ENCODE data around the gene ATP12A.
A peak's percentile ranks its signal among the peaks of the same experiment; 100 is the strongest.

ATP12A gene

DNA sequence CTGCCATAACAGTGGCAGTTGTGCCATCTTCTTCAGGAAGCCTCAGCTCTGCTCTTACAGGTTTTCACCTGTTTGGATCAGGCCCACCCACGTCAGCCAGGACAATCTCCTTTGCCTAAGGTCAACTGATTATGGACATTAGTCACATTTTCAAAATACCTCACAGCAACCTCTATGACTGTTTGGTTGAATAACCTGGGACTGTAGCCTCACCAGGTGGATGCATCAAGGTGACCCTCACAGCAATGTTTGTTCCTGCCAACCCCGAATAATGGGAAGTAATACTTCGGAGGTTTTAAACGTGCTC is 17.2 kb upstream of the ATP12A start:
- no peak for DNase-seq (ENCODE audit: low read depth)

DNA sequence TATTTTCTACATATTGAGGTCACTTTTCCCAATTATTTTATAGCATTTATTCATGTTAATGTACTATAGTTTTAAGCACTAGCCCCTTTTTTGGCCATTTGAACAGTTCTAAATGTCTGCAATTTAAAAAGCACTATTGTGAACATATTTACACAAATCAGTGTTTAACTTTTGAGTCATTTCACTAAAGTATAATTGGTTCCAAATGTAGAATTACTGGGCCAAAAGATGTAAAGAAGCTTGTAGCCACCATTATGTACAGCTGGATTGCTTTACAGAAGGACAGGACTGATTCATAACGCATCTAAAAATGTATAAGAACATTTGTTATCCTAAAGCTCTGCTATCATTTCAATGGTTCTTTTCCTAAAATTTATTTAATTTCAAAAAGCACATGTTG is 16.6 kb upstream of the ATP12A start:
- no peak for DNase-seq (ENCODE audit: low read depth)

DNA sequence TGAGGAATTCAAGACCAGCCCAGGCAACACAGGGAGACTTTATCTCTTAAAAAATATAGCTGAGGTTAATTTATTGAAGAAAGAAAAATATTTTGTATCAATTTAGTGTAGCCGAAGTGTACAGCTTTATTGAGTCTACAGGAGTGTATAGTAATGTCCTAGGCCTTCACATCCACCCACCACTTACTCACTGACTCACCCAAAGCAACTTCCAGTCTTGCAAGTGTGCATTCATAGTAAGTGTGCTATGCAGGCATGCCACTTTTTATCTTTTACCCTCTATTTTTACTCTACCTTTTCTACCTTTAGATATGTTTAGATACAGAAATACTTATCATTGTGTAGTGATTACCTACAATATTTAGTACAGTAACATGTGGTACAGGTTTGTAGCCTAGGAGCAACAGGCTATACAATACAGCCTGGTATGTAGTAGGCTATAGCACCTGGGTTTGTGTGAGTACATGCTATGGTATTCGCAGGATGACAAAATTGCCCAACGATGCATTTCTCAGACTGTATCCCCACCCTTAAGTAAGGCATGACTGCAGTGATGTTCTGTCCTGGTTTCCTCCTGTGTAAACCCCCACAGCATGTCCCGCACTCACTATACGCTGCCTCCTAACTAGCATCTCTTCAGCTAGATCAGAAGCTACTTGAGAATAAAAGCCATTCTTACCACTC is 15.3 kb upstream of the ATP12A start:
- no peak for DNase-seq (ENCODE audit: low read depth)

DNA sequence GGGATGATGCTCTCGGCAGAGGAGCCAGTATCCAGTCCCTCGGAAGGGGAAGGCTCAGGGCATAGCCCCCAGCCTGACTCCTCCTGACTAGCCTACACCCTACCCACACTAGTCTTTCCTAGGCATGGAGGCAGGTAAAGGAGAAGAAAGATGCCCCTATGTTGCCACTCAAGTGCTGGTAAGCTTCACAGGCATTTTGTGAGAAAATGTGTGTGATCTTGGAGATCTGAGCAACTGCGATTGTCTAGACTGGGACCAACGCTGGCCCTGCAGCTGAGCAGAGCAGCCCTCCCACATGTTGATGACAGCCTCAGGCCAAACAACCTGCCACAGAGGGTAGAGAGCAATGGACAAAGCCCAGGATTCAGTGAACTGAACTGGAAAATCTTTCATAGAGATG is 11.7 kb upstream of the ATP12A start:
- no peak for DNase-seq (ENCODE audit: low read depth)

DNA sequence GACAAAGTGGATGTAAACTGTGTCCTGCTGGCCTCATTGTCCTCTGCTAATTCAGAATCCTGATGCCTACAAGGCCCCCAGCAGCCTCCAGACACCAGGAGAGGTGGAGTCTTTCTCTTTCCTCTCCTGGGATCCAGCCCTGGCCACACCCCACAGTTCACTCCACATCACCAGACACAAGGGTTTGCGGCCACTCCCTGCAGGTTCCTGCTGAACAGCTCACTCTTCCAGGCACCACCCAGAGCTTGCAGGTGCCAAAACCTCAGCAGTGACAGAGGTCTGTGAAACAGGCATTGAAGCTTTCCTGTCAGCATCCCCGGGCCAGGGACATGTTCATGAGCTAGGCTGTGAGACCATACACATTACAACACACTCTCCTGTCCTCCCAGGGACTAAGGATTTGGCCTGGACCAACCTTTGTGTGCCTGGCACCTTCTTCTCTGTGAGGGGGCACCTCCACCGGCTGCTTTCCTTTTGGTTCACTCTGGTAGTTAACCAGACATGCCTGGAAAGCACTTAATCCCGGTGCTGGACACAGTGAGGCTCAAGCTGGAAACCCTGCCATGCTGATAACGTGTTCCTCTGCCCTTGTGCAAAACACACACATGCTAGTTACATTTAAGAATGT is 11.1 kb upstream of the ATP12A start:
- no peak for DNase-seq (ENCODE audit: low read depth)

DNA sequence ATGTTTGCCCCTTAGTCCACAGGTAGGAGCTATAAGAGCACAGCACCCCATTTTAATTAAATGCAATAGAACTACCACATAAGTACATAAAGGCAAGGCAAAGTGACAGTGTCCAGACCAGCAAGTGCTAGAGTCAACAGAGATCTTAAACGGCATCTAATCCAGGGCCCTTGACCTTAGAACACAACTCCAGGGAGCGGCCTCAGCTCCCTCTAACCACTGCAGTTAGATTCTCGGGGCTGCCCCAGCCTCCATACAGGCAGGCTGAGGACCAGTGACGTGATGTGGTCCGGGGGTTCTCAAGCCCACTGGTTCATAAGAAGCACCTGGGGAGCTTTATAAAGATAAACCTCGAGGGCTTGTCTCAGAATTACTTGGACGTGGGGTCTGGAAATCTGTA is 10.0 kb upstream of the ATP12A start:
- no peak for DNase-seq (ENCODE audit: low read depth)

DNA sequence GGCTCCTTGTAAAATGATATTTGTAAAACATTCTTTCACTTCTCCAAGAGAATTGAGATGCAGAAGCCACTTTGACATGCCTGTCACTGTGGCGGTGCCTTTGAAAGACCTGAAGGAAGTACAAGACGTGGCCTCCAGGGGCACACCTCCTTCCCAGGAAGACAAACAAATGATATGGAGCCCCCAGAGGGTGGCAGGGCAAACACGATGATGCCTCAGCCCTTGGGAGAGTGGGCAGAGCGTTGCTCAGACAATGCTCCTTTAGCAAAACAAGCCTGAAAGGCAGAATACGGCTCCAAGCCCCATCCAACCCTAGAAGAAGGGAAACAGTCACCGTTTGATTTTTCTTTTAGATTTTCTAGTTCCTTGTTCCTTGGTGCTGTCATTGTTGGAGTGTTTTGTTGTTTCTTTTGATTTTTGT is 9.2 kb upstream of the ATP12A start:
- peak; percentile 20 for DNase-seq (ENCODE audit: low read depth)

DNA sequence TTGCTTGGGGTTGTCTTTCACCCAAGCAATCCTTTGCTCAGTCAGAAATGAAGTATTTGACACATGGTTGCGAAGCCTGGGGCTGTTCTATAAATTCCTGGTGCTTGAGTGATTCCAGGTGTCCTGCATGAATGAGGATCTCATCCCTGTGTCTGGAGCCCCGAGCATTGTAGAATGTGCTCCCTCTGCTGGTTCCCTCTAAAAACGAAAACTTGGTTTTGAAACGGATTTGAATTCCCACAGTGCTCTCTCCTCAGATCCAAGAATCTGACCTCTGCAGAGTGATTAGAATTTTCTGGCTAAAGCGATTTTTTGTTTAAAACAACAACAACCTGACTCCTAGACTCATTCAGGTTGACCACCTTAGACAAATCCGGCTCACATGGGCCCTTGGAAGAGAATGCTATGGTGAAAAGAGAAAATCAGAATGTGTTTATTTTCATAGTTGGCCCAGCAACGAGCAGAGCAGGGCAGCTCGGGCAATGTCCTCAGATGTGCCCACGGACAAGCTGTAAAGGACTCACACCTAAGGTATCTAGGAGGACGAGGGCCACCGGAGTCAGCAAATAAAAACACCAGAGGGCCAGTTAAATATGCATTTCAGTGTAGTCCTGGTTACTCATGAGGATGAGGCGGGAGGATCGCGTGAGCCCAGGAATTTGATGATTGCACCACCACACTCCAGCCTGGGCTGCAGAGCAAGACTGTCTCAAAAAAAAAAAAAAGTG is 8.7 kb upstream of the ATP12A start:
- peak; percentile 91 for DNase-seq (ENCODE audit: low read depth)

DNA sequence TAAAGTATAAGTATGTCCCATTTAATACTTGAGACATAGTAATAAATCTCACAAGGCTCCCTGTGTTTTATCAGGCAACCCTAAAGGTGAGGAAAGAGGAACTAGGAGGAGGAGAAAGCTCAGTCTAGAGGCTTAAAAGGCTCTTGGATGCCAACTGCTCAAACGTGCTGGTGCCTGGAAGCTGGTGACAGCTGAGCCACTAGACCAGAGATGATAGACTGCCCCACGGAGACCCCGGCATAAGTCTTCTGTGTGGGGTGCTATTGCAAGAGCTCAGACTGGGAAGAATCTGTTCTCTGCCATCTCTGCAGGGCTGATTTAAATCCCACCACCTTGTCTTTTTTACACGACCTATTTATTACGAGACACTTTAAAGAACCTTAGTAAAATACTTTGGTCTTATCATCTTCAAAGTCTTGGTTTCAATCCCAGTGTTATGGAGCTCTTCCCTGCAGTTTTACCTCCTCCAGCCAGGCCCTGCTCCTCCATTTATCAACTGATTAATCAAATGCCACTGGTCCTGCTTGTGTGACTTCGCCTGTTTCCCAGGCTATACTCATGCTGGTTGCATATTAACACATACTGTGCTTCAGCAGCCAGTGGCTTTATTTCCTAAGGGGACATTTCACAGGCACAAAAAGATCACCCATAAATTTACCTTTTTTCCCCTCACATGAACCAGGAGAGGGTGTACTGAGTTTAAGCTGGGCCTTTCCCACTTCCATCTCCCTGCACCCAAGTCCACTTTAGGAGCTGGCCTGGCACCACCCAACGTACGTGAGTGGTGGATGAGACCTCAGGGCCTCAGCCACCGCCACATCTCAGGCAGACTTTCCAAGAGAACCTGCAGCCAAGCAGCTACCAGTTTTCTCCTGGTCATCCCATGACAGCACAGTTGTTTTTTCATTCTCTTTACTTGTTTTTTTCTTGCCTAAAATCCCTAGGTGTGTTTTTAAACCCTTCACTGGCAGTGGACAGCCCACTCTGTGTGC is 7.8 kb upstream of the ATP12A start:
- DNase-seq (ENCODE audit: low read depth), result no peak

DNA sequence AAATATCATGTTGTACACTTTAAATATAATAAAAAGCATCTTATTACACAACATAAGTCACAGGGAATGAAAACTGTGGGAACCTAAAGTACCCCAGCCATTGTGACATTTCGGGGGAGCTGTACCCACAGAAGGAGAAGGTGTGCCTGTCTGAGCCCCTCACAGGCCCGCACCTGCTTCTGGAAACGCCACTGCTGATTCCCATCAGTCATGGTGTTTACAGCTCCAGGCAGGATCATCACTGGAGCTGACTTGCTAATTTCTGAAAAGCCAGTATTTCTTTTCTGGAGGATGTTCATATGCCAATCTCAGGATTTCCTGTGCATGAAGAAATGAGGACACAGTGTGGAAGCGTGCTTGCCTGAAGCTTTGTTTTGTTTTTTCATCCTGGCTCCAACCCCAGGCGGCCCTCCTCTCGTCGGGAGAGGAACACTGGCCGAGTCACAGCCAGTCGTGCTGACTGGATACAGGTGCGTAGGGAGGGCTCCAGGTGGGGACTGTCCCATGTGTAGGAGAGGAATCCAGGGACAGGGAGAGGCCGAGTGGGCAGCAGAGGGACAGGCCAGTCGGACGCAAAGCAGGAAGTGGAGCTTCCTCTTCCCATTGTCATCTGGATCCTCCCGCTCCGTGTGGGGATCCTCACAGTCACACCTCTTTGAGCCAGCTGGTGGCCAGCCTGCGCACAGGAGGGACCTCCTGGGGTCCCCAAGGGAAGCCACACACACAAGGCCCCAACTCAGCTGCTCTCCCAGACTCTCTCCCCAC is 4.2 kb upstream of the ATP12A start:
- no peak for DNase-seq (ENCODE audit: low read depth)

DNA sequence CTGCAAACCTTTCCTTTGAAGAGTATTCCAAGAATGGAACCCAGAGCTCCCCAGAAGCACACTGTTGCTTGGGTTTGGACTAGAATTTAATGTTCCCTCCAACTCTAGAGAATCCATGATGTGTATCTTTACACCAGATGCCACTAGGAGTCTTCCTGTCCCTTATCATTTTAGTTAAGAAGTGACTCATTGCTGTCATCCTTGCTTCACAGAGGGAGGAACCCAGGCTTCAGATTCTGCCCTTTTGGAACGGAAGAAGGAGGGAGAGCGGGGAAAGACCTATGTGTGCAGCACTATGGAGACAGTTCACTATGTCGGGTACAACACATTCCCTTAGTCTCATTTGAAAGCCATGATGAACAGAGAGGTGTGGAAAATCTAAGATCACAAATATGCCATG is 2.1 kb upstream of the ATP12A start:
- DNase-seq (ENCODE audit: low read depth), result no peak

DNA sequence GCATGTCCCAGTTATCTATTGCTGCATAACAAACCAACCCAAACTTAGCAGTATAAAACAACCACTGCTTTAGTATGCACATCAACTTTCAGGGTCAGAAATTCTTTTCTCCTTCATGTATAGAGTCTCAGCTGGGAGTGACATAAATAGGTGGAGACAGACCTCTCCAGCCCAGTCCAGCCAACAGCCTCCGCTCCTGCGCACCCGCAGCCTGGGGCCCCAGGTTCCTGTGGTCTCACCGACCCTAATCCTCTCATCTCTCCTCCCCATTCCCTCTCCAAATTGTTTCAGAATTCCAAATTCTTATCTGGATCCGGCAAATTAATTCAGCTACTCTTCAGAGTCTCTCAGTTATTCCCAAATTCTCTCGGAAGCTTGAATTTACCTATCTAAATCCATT is 522 bp upstream of the ATP12A start:
- no peak for DNase-seq (ENCODE audit: low read depth)

DNA sequence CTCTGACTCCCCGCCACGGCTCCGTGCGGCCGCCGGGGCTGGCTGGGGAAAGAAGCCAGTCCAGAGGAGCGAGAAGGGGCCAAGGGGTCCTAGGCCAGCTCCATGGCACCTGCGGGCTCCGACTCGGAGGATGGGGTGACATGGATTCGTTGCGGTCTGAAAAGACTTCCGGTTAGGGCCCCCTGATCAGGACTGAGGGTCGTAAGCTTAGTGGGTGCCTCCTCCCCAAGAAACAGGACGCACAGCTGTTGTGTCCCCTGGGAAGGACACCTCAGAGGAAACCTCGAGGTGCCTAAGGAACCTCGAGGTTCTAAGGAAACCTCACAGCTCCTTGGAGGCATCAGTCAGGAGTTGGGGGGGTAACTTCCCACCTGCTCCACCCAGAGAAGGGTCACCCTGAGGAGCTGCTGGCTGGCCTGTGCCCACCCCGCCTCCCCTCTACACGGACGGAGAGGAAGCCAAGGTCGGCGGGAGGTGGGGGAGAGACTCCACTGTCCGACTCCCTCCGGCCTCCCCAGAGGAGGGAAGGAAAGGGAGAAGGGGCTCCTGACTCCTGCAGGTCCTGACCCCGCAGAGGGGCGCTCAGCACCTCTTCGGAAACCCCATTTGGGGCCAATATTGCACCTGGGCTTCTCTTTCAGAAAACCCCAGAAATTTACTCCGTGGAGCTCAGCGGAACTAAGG is 855 bp downstream of the ATP12A start:
- no peak for DNase-seq (ENCODE audit: low read depth)

DNA sequence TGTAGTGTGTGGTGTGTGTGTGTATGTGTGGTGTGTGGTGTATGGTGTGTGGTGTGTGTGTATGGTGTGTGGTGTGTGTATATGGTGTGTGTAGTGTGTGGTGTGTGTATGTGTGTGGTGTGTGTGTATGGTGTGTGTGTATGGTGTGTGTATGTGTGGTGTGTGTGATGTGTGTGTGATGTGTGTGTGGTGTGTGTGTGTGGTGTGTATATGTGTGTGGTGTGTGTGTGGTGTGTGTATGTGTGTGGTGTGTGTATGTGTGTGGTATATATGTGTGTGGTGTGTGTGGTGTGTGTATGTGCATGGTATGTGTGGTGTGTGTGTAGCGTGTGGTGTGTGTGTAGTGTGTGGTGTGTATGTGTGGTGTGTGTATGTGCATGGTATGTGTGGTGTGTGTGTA is 1.7 kb downstream of the ATP12A start:
- no peak for DNase-seq (ENCODE audit: low read depth)

DNA sequence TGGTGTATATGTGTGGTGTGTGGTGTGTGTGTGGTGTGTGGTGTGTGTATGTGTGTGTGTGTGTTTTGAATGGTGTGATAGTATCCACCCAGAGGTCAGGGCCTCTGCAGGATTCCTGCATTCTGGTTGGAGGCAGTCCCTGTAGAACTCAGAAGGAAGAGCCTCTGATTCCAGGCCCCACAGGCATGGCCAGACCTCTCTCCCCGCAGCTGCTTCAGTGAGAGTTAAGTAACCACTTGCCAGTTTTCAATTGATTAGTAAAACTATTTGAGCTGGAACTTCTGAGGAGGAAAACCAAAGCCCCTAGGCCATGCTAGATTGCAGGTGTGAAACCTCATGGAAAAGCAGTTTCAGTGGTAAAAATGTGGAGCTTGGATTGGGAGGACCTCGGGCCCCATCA is 2.1 kb downstream of the ATP12A start:
- no peak for DNase-seq (ENCODE audit: low read depth)

DNA sequence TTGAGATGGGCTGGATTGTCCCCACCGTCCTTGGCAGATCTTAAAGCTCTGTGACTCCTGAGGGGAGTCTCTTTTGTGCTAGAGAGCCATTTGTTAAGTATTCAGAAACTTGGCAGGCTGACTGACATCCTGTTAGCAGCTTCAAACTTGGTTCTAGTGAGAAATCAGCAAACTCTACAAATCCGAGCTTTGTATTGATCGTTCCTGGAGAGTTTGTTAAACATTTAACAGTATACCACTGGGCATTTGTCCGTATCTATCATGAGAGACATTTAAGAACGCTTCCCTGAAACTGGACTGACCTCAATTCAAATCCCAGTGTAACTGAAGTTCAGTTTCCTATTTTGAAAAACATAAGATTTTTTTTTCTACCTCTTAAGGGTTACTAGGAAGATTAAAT is 3.1 kb downstream of the ATP12A start:
- DNase-seq (ENCODE audit: low read depth), result no peak

DNA sequence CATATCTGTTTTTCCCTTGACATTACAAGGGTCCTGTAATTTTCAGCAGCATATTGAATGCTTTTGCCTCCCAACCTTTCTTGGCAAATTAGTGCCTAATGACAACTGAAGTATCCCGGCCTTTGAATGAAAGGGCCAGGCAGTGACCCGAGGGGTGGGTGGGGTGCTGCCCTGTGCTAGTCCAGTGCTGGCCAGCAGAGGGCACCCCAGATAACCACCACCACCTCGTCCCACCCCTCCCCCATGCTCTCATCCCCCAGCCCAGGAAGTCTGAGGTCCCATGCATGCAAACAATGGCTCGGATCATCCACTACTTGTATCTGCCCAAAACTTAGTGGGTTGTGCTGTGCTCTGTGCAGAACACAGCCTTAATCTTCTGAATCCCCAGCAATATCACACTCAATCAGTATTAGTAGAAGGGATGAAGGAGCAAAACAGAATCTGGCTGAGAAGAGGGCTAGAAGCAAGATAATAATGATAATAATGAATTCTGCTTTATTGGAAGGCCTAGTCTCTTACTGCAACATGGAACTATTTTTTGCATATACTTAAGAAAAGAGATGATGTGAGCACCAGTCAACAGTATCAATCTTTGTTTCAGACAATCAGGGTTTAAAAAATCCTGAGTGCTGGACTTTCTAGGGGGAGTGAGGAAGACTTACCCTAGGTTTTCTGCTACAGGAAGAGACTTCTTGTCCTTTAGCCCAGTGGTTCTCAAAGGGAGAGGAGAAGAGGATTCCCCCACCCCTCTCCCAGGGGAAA is 3.8 kb downstream of the ATP12A start:
- DNase-seq (ENCODE audit: low read depth), result peak; percentile 57

DNA sequence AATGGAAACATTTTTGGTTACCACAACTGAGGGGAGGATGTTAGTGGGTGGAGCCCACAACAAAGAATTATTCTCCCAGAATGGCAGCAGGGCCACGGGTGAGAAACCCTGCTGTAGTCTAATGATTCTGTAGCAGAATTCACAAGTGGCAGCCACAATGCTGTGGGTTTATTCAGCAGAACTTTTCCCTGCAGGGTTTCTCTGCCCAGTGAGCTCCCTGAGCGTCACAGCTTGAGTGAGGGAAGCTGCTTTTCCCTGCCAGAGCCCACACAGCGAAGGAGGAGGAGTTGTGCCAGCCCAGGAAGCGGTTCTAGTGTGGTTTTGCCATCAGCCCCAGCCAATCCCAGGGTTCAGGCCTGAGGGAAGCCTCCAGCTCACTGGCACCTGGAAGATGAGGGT is 4.4 kb downstream of the ATP12A start:
- DNase-seq (ENCODE audit: low read depth), result no peak

DNA sequence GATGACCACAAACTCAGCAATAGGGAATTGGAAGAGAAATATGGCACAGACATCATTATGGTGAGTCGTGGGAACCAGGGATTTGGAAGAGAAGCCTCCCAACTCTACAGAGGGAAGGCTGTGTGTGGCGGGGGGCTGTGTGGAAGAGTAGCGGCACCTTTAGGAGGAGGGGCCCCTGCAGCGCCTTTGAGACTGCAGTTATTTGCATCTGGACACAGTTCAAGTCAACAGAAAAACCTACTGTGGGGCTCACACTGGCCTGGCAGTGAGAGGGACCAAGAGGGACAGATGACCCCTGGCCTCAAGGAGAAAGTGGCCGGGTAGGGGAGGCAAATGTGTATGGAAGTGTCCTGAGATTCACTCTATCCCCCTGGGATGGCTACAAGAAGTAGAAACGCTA is 5.1 kb downstream of the ATP12A start:
- DNase-seq (ENCODE audit: low read depth), result no peak

DNA sequence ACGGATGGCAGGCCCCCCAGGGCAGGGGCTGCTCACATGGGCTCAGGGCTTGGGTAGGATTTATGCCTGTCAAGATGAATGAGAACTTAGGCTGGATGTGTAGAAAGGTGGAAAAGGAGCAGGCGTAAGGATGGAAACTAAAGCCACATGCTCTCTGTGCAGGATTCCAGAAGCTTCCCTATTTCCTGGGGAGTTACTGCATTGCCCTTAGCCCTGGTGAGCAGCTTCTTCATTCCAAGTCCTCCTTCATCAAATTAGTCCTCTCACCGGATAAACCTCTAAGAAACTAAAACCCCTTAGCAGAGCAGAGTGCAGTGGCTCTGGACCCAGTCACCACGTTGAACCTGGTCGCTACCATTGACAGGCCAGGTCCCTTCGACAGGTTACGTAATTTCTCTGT is 7.4 kb downstream of the ATP12A start:
- DNase-seq (ENCODE audit: low read depth), result no peak

Measured in EH (cell line).